ENCODE results near the gene L3HYPDH.
"Not testable (repeated sequence)": the region's sequence is repeated elsewhere in the genome, so short reads cannot be mapped to it uniquely, and the experiment has no call there.

Gene L3HYPDH

GRCh38 chr14:59475709-59476108 lies 8.5 kb downstream of the L3HYPDH start:
- no peak for DNase-seq

- DNase-seq: no peak
These were observed 10.0 kb downstream of the L3HYPDH start for GRCh38 chr14:59474172-59474571.

DNA sequence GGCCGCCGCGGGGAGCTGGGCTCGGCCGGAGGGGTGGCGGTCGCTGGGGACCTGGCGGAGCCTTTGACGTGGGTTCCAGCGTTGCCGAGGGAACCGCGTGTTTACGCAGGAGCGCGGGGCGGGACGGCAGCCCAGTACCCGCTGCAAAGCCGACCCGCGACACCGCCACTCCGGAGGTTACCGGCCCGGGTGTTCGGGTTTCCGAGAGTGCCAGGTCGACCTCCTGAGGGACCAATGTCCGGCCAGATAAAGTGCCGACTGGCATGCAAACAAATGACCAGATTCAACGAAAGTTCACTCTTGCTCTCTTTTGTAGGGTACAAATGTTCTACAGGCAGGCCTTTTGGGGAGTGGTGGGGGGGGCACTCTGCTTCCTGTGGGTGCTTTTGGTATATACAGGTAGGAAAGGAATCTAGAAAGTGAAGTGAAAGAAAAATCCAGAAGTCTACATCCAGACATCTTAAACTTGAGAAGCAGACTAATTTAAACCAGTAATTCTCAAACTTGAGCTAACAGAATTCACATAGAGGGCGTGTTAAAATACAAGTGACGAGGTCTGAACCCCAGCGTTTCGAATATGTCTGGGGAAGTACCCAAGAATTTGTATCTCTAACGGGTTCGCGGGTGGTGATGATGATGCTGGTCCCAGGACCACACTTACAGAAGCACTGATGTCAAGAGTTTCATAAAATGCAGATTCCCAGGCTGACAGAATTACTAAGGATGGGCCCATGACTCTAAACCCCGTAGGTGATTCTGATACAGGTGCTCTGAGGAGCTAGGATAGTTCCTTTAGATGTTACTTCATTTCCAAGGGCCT lies 18.7 kb downstream of the L3HYPDH start, which contains the start of gene GPR135:
Gene GPR135, minus strand, starts transcription at position 65 of the 820 bp plus-strand sequence. CDS start 154 bp downstream, outside the sequence.
- DNase-seq: no peak

- DNase-seq: peak; percentile 47
These were observed 19.5 kb downstream of the L3HYPDH start for GRCh38 chr14:59464486-59465315.

GRCh38 chr14:59463787-59464485 lies 20.3 kb downstream of the L3HYPDH start:
- DNase-seq: peak; percentile 39

DNA sequence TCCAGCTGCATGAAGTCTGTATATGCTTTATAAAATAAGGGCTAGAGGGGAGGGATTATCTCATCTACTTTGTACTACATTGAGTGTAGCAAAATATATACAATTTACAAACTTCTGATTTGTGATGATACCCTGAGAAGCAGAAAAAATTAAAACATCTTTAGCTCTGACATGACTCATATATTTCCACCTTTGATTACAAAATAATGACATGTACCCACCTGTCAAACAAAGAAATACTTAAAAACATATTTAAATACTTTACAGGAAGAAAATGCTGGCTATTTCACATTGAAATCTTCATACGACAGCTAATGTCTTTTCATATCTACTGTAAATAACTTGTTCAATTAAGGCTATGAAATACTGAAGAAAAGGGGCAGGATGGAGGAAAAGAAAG lies 22.3 kb downstream of the L3HYPDH start:
- DNase-seq: no peak

DNA sequence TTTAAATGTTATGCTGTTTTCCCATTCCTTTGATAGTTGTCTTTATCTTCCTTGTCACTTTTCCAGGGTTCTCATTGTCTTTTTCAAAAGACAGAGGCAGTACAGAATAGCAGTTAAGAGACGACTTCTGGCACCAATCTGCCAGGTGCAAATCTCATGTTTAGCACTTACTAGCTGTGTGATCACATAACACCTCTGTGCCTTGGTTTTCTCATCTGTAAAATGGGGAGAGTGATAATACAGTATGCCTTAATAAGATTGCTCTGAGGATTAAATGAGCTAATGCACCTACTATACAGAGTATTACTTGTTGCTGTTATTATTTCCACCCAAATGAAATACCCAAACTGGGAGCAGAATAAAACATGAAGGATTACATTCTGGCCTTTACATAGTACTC lies 23.8 kb downstream of the L3HYPDH start:
- no peak for DNase-seq

- no peak for DNase-seq
These were observed 25.7 kb downstream of the L3HYPDH start for GRCh38 chr14:59458486-59458885.

GRCh38 chr14:59455411-59455810 lies 28.8 kb downstream of the L3HYPDH start:
- no peak for DNase-seq

DNA sequence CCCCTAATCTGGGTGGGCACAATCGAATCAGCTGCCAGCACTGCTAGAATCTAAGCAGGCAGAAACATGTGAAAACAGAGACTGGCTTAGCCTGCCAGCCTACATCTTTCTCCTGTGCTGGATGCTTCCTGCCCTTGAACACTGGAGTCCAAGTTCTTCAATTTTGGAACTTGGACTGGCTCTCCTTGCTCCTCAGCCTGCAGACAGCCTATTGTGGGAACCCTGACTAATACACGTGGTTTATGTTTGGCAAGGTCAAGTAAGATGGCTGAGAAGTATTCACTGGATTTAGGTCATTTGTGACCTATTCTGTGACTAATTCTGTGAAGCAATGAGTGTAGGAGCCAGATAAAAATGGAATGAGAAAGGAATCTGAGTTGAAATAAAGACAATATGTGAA lies 30.1 kb downstream of the L3HYPDH start:
- DNase-seq: no peak

GRCh38 chr14:59451849-59452248 lies 32.4 kb downstream of the L3HYPDH start:
- no peak for DNase-seq

DNA sequence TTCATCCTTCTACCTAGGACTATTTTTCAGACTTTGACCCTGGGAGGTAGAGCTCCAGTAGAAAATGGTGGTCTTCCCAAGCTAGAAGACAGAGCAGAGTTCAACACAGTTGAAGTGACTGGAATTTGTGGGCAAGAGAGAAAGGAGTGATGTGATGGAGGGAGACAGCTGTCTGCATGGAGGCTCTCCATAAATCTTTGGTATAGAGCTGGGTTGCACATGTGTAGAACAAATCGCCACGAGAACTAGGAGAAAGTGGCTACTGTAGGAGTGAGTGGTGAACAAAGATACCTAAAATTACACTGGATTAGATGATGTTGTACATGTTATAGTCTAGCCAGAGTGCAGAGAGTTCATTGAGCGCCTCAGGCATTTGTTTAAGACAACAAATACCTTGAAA lies 33.5 kb downstream of the L3HYPDH start:
- no peak for DNase-seq

DNA sequence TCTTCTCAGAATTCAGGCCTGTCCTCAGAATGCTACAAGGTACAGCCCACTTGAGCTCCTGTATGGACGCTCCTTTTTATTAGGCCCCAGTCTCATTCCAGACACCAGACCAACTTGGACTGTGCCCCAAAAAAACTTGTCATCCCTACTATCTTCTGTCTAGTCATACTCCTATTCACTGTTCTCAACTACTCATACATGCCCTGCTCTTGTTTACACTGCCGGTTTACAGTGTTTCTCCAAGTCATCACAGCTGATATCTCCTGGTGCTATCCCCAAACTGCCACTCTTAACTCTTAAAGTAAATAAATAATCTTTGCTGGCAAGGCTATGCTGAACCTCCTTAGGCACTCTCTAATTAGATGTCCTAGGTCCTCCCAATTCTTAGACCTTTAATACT lies 35.5 kb downstream of the L3HYPDH start:
- not testable (repeated sequence) for DNase-seq

DNA sequence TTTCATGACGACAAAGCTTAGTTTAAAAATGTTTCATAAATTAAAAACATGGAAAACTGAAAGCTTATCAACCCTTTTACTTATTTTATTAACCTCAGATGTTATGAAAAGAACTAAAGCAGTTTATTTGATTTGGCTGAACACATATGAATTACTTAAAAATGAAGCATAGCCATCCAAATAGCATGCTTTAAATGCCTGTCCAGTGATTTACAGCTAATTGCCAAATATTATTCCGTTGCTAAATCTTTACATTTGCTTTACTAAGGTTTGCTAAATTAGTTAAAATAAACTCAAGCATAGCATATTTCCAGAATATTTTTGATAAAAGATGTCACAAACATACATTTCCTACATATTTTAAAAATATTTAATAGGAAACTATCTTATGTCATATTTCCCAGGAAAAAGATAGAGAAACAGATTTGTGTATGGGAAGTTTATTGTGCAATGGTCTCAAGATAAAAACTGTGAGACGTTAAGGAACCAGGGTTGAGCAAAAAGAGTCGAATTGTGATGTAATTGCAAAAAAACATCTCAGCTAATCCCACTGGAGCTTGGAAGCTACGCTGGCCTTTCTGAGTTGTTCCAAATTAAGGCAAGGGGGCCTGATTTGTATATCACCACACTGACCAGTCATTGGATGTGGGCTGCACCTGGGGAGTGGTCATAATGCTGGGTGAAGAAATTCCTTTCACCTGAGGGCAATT lies 44.8 kb downstream of the L3HYPDH start:
- DNase-seq: no peak

DNA sequence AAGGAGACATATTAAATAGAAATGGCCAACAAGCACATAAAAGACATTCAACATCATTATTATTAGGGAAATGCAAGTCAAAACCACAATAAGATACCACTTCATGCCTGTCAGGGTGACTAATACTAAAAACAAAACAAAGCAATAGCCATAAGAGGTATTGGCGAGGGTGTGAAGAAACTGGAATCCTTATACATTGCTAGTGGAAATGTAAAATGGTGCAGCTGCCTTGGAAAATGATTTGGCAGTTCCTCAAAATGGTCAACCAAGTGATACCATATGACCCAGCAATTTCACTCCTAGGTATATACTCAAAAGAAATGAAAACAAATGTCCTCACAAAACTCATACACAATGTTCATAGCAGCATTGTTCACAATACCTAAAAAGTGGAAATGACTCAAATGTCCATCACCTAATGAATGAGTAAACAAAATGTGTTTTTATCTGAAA lies 46.0 kb downstream of the L3HYPDH start:
- DNase-seq: no peak

DNA sequence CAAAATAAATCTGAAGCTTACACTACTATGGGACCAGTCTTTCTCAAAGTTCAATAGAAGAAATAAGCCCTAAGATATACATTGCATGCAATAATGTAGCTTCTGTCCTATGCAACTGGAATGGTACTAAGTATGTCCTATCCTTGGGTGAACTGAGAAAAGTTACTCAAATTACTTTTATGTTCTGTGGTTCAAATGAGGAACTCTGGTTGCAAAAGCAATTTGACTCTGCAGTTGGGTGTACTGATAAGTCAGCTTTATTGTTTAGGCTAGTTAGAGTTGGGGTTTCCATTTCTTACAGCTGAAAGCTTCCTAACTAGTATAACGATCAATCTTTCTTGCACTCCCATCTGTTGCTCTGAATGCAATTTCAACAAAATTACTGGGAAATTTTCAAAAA lies 48.2 kb downstream of the L3HYPDH start:
- no peak for DNase-seq

DNA sequence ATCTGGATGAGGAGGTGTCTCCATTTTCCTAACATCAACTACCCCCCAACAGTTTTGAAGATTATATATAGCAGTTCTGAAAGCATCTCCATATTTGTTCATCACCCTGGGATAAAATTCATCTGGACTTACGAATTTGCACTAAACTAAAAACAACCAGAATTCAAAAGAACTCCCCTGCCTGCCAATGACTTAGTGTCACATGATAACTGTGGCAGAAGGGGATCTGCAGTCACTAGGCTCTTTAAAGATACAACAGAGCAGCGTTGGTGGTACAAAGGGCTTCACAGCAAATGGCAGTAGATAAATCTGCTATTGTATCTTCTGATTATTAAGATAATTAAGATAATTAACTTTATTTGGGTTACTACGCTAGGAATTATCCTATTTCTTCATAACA lies 49.1 kb downstream of the L3HYPDH start:
- DNase-seq: no peak

DNA sequence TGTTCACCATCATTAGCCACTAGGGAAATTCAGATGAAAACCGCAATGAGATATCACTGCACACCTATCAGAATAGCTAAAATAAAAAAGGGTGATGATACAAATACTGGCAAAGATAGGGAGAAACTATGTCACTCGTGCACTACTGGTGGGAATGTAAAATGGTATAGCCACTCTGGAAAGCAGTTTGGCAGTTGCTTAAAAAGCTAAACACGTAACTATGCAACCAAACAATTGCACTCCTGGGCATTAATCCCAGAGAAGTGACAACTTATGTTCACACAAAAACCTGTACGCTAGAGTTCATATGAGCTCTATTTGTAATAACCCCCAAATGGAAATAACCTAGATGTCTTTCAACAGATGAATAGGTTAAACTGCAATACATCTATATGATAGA lies 54.4 kb downstream of the L3HYPDH start:
- no peak for DNase-seq

DNA sequence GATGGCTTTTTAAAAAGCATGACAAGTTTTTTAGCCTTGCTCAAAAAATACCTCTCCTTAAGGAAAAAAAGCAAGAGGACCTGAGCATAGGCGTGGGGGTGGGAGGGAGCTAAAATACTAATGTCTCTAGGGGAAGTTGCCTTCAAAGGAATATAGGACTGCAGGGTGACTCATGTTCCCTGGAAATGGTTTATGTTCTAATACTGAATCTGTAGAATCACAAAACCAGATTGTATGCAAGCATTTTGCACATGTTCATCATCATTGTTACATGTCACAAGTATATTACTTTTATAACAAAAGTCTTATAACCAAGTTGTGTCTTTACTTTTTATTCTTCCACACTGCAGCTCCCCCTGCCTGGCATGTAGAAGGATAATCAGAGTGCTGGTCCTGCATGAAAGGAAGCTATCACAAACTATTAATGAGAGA lies 55.6 kb downstream of the L3HYPDH start:
- no peak for DNase-seq

DNA sequence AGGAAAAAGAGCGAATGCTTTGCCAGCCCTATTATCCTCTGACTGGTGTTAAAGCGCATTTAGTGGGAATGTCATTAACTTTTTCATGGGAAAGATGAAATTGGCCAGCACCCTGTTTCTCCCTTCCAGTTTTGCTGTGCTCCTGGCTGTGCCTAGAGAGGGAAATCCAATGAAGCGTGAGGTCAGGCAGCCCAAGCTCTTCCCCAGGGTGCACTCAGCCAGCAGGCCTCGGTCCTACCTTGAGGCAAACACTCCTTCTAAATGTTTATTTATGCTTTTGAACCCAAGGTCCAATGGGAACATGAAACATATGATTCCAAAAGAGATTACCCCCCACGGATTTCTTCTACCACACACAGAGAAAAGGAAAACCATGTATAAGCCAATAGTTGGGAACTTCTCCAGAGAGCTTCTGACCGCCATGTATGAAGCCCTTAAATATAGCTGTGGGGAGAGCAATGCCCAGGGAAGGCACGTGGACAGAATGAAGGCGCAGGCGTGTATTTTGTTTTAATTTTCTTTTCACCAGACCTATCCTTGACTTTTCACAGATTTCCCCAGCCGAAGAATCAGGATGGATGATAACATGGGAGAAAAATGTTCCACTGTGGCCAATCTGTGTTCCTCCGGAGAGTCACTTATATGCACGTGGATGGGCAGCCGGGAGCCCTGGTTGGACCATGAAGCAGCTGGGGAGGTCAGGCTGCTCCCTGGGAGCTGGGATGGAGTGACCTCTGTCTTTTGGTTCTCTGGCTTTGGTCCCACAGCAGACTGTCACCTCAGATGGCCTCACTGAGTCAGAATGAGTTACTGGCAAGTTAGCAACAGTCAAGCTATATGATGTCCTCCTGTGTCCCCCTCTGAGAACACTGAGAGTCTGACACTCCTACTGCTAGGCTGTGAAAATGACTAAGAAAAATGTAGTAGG lies 56.3 kb downstream of the L3HYPDH start:
- no peak for DNase-seq

GRCh38 chr14:59425322-59425935 lies 58.8 kb downstream of the L3HYPDH start:
- no peak for DNase-seq
